H9 (cell line): ENCODE results near the gene DNAJC1. TPM values are rescaled to one million over a fixed set of nuclear protein-coding genes. Genes with fewer than 3 reads are reported as not detected.
"Not testable (repeated sequence)": the region's sequence is repeated elsewhere in the genome, so short reads cannot be mapped to it uniquely, and the experiment has no call there.

ENCODE experiments used
- DNase-seq: peaks from one replicate; pipeline ENCODE4 v3.0.0-alpha.2; 2017
- H2AFZ ChIP-seq: one replicate; pipeline ENCODE4 v1.6.1; 2013; ENCODE audit warnings: mild to moderate bottlenecking, low read length, control low read depth, moderate library complexity
- H2AK5ac ChIP-seq: 2 replicates; pipeline ENCODE4 v1.6.1; 2013; ENCODE audit warnings: low read length, control low read depth, mixed read lengths; ENCODE audit not compliant: insufficient read length
- H2BK120ac ChIP-seq: one replicate; pipeline ENCODE4 v1.6.1; 2013; ENCODE audit warnings: low read depth, mild to moderate bottlenecking, low read length, control low read depth, inconsistent platforms; ENCODE audit not compliant: poor library complexity, severe bottlenecking
- H2BK12ac ChIP-seq: 2 replicates; pipeline ENCODE4 v1.6.1; 2013; ENCODE audit warnings: low read length, control low read depth, mixed read lengths, low read depth; ENCODE audit not compliant: insufficient read length
- H2BK15ac ChIP-seq: 2 replicates; pipeline ENCODE4 v1.6.1; 2013; ENCODE audit warnings: low read depth, low read length, control low read depth
- H2BK20ac ChIP-seq: one replicate; pipeline ENCODE4 v1.6.1; 2013; ENCODE audit warnings: low read depth, mild to moderate bottlenecking, low read length, control low read depth, inconsistent platforms; ENCODE audit not compliant: poor library complexity, severe bottlenecking
- H2BK5ac ChIP-seq: 2 replicates; pipeline ENCODE4 v1.6.1; 2013; ENCODE audit warnings: low read length, control low read depth, mixed read lengths; ENCODE audit not compliant: insufficient read length
- H3K14ac ChIP-seq: 2 replicates; pipeline ENCODE4 v1.6.1; 2013; ENCODE audit warnings: low read length, control low read depth; ENCODE audit not compliant: insufficient read depth
- H3K18ac ChIP-seq: 2 replicates; pipeline ENCODE4 v1.6.1; 2013; ENCODE audit warnings: low read depth, mild to moderate bottlenecking, mixed read lengths, low read length, control low read depth; ENCODE audit not compliant: insufficient read length
- H3K23ac ChIP-seq: 2 replicates; pipeline ENCODE4 v1.6.1; 2013; ENCODE audit warnings: low read length, control low read depth, mixed read lengths, low read depth; ENCODE audit not compliant: insufficient read length
- H3K23me2 ChIP-seq: 2 replicates; pipeline ENCODE4 v1.6.1; 2013; ENCODE audit warnings: low read depth, mild to moderate bottlenecking, mixed read lengths, low read length, control low read depth; ENCODE audit not compliant: insufficient read length, poor library complexity, severe bottlenecking
- H3K27ac ChIP-seq: 2 replicates; pipeline ENCODE4 v1.5.1; 2013; ENCODE audit warnings: low read length, control low read depth, mixed read lengths, low read depth; ENCODE audit not compliant: insufficient read length
- H3K27me3 ChIP-seq: 2 replicates; pipeline ENCODE4 v1.6.1; 2013; ENCODE audit warnings: low read length, control low read depth, inconsistent platforms; ENCODE audit not compliant: insufficient read depth
- H3K4ac ChIP-seq: 2 replicates; pipeline ENCODE4 v1.6.1; 2013; ENCODE audit warnings: low read depth, mild to moderate bottlenecking, control low read depth, inconsistent platforms, low read length, moderate library complexity
- H3K4me1 ChIP-seq: 2 replicates; pipeline ENCODE4 v1.6.1; 2013; ENCODE audit warnings: low read length, control low read depth, inconsistent platforms; ENCODE audit not compliant: insufficient read depth
- H3K4me2 ChIP-seq: 2 replicates; pipeline ENCODE4 v1.6.1; 2013; ENCODE audit warnings: low read length, control low read depth, mixed read lengths; ENCODE audit not compliant: insufficient read length, insufficient read depth
- H3K56ac ChIP-seq: 2 replicates; pipeline ENCODE4 v1.6.1; 2013; ENCODE audit warnings: low read depth, mild to moderate bottlenecking, mixed read lengths, low read length, control low read depth; ENCODE audit not compliant: insufficient read length
- H3K79me1 ChIP-seq: 2 replicates; pipeline ENCODE4 v1.6.1; 2013; ENCODE audit warnings: low read depth, mild to moderate bottlenecking, moderate library complexity, low read length, control low read depth, inconsistent platforms; ENCODE audit not compliant: insufficient read depth, poor library complexity, severe bottlenecking
- H3K79me2 ChIP-seq: 2 replicates; pipeline ENCODE4 v1.6.1; 2013; ENCODE audit warnings: low read length, control low read depth, inconsistent platforms; ENCODE audit not compliant: insufficient read depth
- H3K9ac ChIP-seq: 2 replicates; pipeline ENCODE4 v1.6.1; 2013; ENCODE audit warnings: low read length, control low read depth, mixed read lengths; ENCODE audit not compliant: insufficient read length; ENCODE audit errors: extremely low read depth
- H3K9me3 ChIP-seq: one replicate; pipeline ENCODE4 v1.6.1; 2013; ENCODE audit warnings: low read depth, low read length, inconsistent platforms; ENCODE audit not compliant: control insufficient read depth
- H3T11ph ChIP-seq: one replicate; pipeline ENCODE4 v1.6.1; 2013; ENCODE audit warnings: mild to moderate bottlenecking, low read length, control low read depth, inconsistent platforms
- H4K20me1 ChIP-seq: one replicate; pipeline ENCODE4 v1.6.1; 2013; ENCODE audit not compliant: control insufficient read depth, insufficient read length, insufficient read depth
- H4K5ac ChIP-seq: 2 replicates; pipeline ENCODE4 v1.6.1; 2013; ENCODE audit warnings: low read depth, mild to moderate bottlenecking, mixed read lengths, low read length, control low read depth; ENCODE audit not compliant: insufficient read length
- H4K8ac ChIP-seq: replicated peaks from 2 replicates; pipeline ENCODE4 v1.6.1; 2013; ENCODE audit warnings: low read length, control low read depth, mixed read lengths, low read depth; ENCODE audit not compliant: insufficient read length
- H4K91ac ChIP-seq: 2 replicates; pipeline ENCODE4 v1.6.1; 2013; ENCODE audit warnings: low read depth, mild to moderate bottlenecking, moderate library complexity, mixed read lengths, low read length, control low read depth; ENCODE audit not compliant: insufficient read length
- H3K27ac Mint-ChIP-seq, 3 experiments: 2 replicates in 2 of 3; 3 replicates in 1 of 3; pipeline ENCODE4 v1.8.0; 2020 to 2021; ENCODE audit warnings: mixed read lengths in 3 of 3, mild to moderate bottlenecking in 1 of 3, moderate library complexity in 1 of 3
- H3K27me3 Mint-ChIP-seq: 2 replicates; pipeline ENCODE4 v1.8.0; 2021; ENCODE audit warnings: low read depth, mild to moderate bottlenecking, moderate library complexity, mixed read lengths
- H3K36me3 Mint-ChIP-seq, 3 experiments: 2 replicates in 2 of 3; 3 replicates in 1 of 3; pipeline ENCODE4 v1.8.0; 2020 to 2021; ENCODE audit warnings: low read depth in 3 of 3, mixed read lengths in 3 of 3; ENCODE audit not compliant: insufficient read depth in 1 of 3
- H3K4me1 Mint-ChIP-seq, 2 experiments: 2 replicates each; pipeline ENCODE4 v1.8.0; 2020; ENCODE audit warnings: mixed read lengths in 2 of 2
- H3K4me3 Mint-ChIP-seq, 2 experiments: 2 replicates in 1 of 2; 3 replicates in 1 of 2; pipeline ENCODE4 v1.8.0; 2020 to 2021; ENCODE audit warnings: mild to moderate bottlenecking in 2 of 2, mixed read lengths in 2 of 2, moderate library complexity in 1 of 2
- H3K9me3 Mint-ChIP-seq, 2 experiments: 2 replicates in 1 of 2; 3 replicates in 1 of 2; pipeline ENCODE4 v1.8.0; 2020; ENCODE audit warnings: mild to moderate bottlenecking in 2 of 2, mixed read lengths in 2 of 2, moderate library complexity in 1 of 2
- WGBS: extraction: QIAGEN DNeasy Blood & Tissue Kit; methylation state at CpG from one replicate; pipeline ENCODE4 v1.1.7; 2013; ENCODE audit warnings: missing lambda C conversion rate, low lambda C conversion rate, mixed read lengths; ENCODE audit not compliant: insufficient read length; ENCODE audit errors: extremely low coverage; 5-methylcytosine and 5-hydroxymethylcytosine counted together
- total RNA-seq: library from RNA; stranded (reverse); gene quantifications from 2 replicates; pipeline ENCODE4 v1.2.1, GENCODE V29; 2021
- TF ChIP-seq, protein P1 (sequence below): fragments of 200-600 bp; sonication (generic); conservative IDR thresholded peaks from 3 replicates; pipeline ENCODE4 v1.8.0; 2021; ENCODE audit warnings: antibody characterized with exemption, mild to moderate bottlenecking

DNAJC1 gene
- total RNA-seq, 1 experiment from 2014 or later: 11.2 TPM

DNA sequence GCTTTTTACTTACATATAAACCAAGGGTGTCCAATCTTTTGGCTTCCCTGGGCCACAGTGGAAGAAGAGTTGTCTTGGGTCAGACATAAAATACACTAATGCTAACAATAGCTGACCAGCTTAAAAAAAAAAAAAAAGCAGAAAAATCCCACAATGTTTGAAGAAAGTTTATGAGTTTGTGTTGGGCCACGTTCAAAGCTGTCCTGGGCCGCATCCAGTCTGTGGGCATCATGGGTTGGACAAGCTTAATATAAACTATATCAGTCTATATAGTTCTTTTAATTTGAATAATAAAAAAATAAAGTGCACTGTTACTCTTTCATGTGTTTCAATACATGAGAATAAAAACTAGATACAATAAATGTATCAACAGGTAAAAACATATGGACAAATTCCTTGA, 179.9 kb downstream of the DNAJC1 start:
- no CpG with 5 or more reads among the region's 2 CpGs for WGBS
- no peaks in the 10 kb centered on the region for H4K20me1 ChIP-seq

DNA sequence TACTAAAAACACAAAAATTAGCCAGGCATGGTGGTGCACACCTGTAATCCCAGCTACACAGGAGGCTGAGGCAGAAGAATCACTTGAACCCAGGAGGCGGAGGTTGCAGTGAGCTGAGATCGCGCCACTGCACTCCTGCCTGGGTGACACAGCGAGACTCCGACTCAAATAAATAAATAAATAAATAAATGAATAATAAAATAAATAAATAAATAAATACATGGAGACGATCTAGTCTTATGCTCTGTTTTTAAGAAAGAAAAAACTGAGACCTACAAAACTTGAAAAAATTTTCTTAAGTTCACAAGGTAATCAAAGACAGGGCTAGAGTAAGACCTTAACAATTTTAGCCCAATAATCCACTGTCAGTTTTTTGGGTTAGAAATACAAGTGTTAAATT, 181.3 kb downstream of the DNAJC1 start:
- WGBS: no CpG with 5 or more reads among the region's 6 CpGs
- not testable (repeated sequence) for H3K27me3 Mint-ChIP-seq, H3K9ac ChIP-seq

More for the DNA sequence above, 179.9 kb downstream of the DNAJC1 start:
- H3K4me3 Mint-ChIP-seq: no peak overlapping the region
- Histone ChIP-seq H3T11ph (no peak overlapping the region), H3K27ac (no peak overlapping the region), H4K8ac (no peak overlapping the region), H2BK120ac (no peak overlapping the region), H2BK5ac (no peak overlapping the region), H3K18ac (no peak overlapping the region), H3K9ac (no peak overlapping the region), H3K9me3 (peaks cover 8% of the 10 kb centered on the region), H2AK5ac (no peak overlapping the region), H2BK20ac (no peak overlapping the region), H3K23me2 (no peaks in the 10 kb centered on the region), H3K56ac (no peak overlapping the region), H4K91ac (no peak overlapping the region), H3K4me2 (no peak overlapping the region), H3K23ac (no peak overlapping the region), H3K4me1 (no peaks in the 10 kb centered on the region), H2BK15ac (no peak overlapping the region), H2AFZ (no peak overlapping the region), H3K27me3 (no peaks in the 10 kb centered on the region), H3K4ac (no peak overlapping the region), H2BK12ac (no peak overlapping the region), H3K14ac (no peak overlapping the region), H4K5ac (no peak overlapping the region), H3K79me1 (no peaks in the 10 kb centered on the region), H3K79me2 (no peaks in the 10 kb centered on the region)
- TF ChIP-seq, protein P1, sequence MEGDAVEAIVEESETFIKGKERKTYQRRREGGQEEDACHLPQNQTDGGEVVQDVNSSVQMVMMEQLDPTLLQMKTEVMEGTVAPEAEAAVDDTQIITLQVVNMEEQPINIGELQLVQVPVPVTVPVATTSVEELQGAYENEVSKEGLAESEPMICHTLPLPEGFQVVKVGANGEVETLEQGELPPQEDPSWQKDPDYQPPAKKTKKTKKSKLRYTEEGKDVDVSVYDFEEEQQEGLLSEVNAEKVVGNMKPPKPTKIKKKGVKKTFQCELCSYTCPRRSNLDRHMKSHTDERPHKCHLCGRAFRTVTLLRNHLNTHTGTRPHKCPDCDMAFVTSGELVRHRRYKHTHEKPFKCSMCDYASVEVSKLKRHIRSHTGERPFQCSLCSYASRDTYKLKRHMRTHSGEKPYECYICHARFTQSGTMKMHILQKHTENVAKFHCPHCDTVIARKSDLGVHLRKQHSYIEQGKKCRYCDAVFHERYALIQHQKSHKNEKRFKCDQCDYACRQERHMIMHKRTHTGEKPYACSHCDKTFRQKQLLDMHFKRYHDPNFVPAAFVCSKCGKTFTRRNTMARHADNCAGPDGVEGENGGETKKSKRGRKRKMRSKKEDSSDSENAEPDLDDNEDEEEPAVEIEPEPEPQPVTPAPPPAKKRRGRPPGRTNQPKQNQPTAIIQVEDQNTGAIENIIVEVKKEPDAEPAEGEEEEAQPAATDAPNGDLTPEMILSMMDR: no peak
- peaks cover 2 to 3% of the 10 kb centered on the region in 2 experiments for H3K4me1 Mint-ChIP-seq
- DNase-seq: no peak
- H3K36me3 Mint-ChIP-seq: peaks cover 21 to 36% (median 29%) of the 10 kb centered on the region in 3 experiments
- H3K27me3 Mint-ChIP-seq: no peaks in the 10 kb centered on the region
- peaks cover 33 to 34% of the 10 kb centered on the region in 2 experiments for H3K9me3 Mint-ChIP-seq
- no peak overlapping the region for H3K27ac Mint-ChIP-seq

More for the DNA sequence above, 181.3 kb downstream of the DNAJC1 start:
- not testable (repeated sequence) for H3K23ac ChIP-seq, H3K27ac Mint-ChIP-seq, H3K4me3 Mint-ChIP-seq, H3K18ac ChIP-seq, H3K23me2 ChIP-seq, H2BK5ac ChIP-seq, H4K8ac ChIP-seq, H2BK20ac ChIP-seq, H3K9me3 ChIP-seq, H3K4me1 ChIP-seq, H2BK15ac ChIP-seq, H3T11ph ChIP-seq, H3K79me1 ChIP-seq, H4K20me1 ChIP-seq, H3K4me2 ChIP-seq, H3K4ac ChIP-seq, H2AFZ ChIP-seq, H2BK12ac ChIP-seq, H4K91ac ChIP-seq, H3K27me3 ChIP-seq, H3K56ac ChIP-seq, DNase-seq, H2AK5ac ChIP-seq, H4K5ac ChIP-seq, H3K79me2 ChIP-seq, H2BK120ac ChIP-seq, H3K14ac ChIP-seq, H3K27ac ChIP-seq
- Mint-ChIP-seq H3K9me3 (peaks cover 26 to 27% of the 10 kb centered on the region in 2 experiments), H3K36me3 (peaks cover 20 to 33% (median 22%) of the 10 kb centered on the region in 3 experiments), H3K4me1 (peaks cover 11 to 15% of the 10 kb centered on the region in 2 experiments)
